GM12892 (cell line): ENCODE data around the gene LSMEM2.
"Not testable (repeated sequence)": the region's sequence is repeated elsewhere in the genome, so short reads cannot be mapped to it uniquely, and the experiment has no call there.

Experiments
- DNase-seq: peaks from one replicate; pipeline ENCODE4 v3.0.0; 2011; ENCODE audit not compliant: insufficient read length
- FAIRE-seq: peaks from 2 replicates; lab custom pipeline; 2011; peaks lifted over from hg19 to GRCh38; lab: Jason Lieb, UNC
- POLR2A ChIP-seq: IDR thresholded peaks from 2 replicates; pipeline ENCODE4 v1.6.1; 2011; ENCODE audit warnings: low read depth, low read length, control low read depth
- POLR2AphosphoS5 ChIP-seq: IDR thresholded peaks from 2 replicates; pipeline ENCODE4 v1.6.1; 2011; ENCODE audit warnings: low read depth, low read length, control low read depth
- TAF1 ChIP-seq: IDR thresholded peaks from 2 replicates; pipeline ENCODE4 v1.6.1; 2011; ENCODE audit warnings: low read depth, mild to moderate bottlenecking, control low read depth, low read length, borderline replicate concordance

Gene LSMEM2

GRCh38 chr3:50260942-50261441 lies 17.9 kb upstream of the LSMEM2 start:
- TF ChIP-seq POLR2AphosphoS5, result no peak
- no peak for TF ChIP-seq POLR2A
- no peak for TF ChIP-seq TAF1
- DNase-seq (no peak), FAIRE-seq (no peak)

- no peak for FAIRE-seq
- TF ChIP-seq TAF1, result no peak
- no peak for TF ChIP-seq POLR2AphosphoS5
- no peak for TF ChIP-seq POLR2A
- no peak for DNase-seq
Measured at GRCh38 chr3:50261505-50261904, 17.4 kb upstream of the LSMEM2 start.

GRCh38 chr3:50262200-50262599 lies 16.7 kb upstream of the LSMEM2 start:
- DNase-seq, FAIRE-seq: not testable (repeated sequence)

GRCh38 chr3:50262778-50263177 lies 16.1 kb upstream of the LSMEM2 start:
- FAIRE-seq (no peak), DNase-seq (no peak)
- TF ChIP-seq POLR2A (no peak), POLR2AphosphoS5 (no peak), TAF1 (no peak)

GRCh38 chr3:50263478-50264382 lies 15.2 kb upstream of the LSMEM2 start:
- TF ChIP-seq POLR2A (no peak), POLR2AphosphoS5 (no peak)
- DNase-seq, result no peak
- FAIRE-seq, result no peak

- no peak for FAIRE-seq
- DNase-seq, result no peak
- no peak for TF ChIP-seq POLR2A
- no peak for TF ChIP-seq POLR2AphosphoS5
- no peak for TF ChIP-seq TAF1
Measured at GRCh38 chr3:50264383-50264963, 14.4 kb upstream of the LSMEM2 start.

- no peak for TF ChIP-seq POLR2AphosphoS5
- no peak for TF ChIP-seq POLR2A
- TF ChIP-seq TAF1, result no peak
- DNase-seq (no peak), FAIRE-seq (no peak)
Measured at GRCh38 chr3:50264964-50265485, 13.9 kb upstream of the LSMEM2 start.

GRCh38 chr3:50265571-50265970 lies 13.3 kb upstream of the LSMEM2 start:
- no peak for DNase-seq
- no peak for FAIRE-seq
- TF ChIP-seq TAF1, result no peak

- FAIRE-seq, result no peak
- no peak for TF ChIP-seq TAF1
- TF ChIP-seq POLR2A, result no peak
- TF ChIP-seq POLR2AphosphoS5, result no peak
- DNase-seq, result no peak
Measured at GRCh38 chr3:50266017-50266416, 12.9 kb upstream of the LSMEM2 start.

- TF ChIP-seq TAF1, result no peak
- TF ChIP-seq POLR2A, result no peak
- no peak for TF ChIP-seq POLR2AphosphoS5
- no peak for DNase-seq
- no peak for FAIRE-seq
Measured at GRCh38 chr3:50266836-50267235, 12.1 kb upstream of the LSMEM2 start.

- no peak for DNase-seq
- no peak for FAIRE-seq
- TF ChIP-seq POLR2AphosphoS5, result no peak
- TF ChIP-seq POLR2A, result no peak
- TF ChIP-seq TAF1, result no peak
Measured at GRCh38 chr3:50267280-50267913, 11.5 kb upstream of the LSMEM2 start.

GRCh38 chr3:50268276-50268675 lies 10.6 kb upstream of the LSMEM2 start:
- DNase-seq (no peak), FAIRE-seq (no peak)
- TF ChIP-seq TAF1 (no peak), POLR2A (no peak), POLR2AphosphoS5 (no peak)

GRCh38 chr3:50268703-50269451 lies 10.0 kb upstream of the LSMEM2 start, which contains the start of gene SEMA3B:
Gene SEMA3B (plus strand): TSS chr3:50269147. CDS start chr3:50269241, 94 bp downstream.
- no peak for TF ChIP-seq POLR2A
- no peak for TF ChIP-seq TAF1
- TF ChIP-seq POLR2AphosphoS5, result no peak
- DNase-seq (no peak), FAIRE-seq (no peak)
